GM04503 (cell line): Measurements from ENCODE around the gene TNNC2.
A peak's percentile ranks its signal among the peaks of the same experiment; 100 is the strongest.
"Not testable (repeated sequence)": the region's sequence is repeated elsewhere in the genome, so short reads cannot be mapped to it uniquely, and the experiment has no call there.

Source experiments
- DNase-seq: peaks from one replicate; pipeline ENCODE4 v3.0.0-alpha.2; 2012; ENCODE audit warnings: low read depth

TNNC2 gene

DNA sequence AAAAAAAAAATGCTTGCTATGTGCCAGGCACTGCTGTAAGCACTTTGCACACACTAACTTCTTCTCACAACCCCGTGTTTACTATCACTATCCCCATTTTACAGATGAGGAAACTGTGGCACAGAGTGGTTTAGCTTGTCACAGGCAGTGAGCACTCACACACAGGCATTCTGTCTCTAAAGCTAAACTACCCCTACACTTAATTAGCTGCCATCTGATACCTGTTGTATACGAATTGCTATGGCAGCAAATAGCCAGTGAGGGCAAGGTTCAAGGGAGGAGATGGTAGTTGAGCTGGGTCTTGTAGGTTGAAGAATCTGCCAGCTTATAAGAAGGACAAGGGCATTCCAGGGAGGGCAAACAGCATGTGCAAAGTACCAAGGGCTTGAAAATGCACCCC lies 5.2 kb downstream of the TNNC2 start:
- DNase-seq = no peak

DNA sequence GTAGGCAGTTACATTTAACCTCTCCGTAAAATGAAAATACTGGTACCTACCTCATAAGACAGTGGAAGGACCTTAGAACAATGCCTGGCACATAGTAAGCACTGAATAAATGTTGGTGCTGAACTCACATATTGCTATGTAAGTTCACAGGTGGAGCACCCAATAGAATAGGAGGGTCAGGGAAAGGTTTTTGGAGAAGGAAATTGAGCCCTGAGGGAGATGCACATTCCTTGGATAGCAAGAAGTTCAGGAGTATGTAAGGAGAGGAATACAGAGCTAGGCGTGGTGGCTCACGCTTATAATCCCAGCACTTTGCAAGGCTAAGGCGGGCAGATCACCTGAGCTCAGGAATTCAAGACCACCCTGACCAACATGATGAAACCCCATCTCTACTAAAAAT lies 7.6 kb downstream of the TNNC2 start:
- DNase-seq = no peak

DNA sequence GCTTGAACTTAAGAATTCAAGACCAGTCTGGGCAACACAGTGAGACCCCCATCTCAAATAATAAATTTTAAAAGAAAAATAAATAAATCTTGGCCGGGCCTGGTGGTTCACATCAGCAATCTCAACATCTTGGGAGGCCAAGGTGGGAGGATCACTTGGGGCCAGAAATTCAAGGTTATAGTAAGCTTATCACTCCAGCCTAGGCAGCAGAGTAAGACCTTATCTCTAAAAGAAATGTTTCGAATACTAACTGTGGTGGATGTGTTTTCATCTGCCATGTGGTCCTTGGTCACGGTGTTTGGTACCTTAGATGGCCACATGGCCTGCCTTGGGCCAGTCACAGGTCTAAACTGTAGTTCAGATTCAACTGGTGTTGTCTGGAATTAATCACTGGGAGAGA lies 8.9 kb downstream of the TNNC2 start:
- no peak for DNase-seq

DNA sequence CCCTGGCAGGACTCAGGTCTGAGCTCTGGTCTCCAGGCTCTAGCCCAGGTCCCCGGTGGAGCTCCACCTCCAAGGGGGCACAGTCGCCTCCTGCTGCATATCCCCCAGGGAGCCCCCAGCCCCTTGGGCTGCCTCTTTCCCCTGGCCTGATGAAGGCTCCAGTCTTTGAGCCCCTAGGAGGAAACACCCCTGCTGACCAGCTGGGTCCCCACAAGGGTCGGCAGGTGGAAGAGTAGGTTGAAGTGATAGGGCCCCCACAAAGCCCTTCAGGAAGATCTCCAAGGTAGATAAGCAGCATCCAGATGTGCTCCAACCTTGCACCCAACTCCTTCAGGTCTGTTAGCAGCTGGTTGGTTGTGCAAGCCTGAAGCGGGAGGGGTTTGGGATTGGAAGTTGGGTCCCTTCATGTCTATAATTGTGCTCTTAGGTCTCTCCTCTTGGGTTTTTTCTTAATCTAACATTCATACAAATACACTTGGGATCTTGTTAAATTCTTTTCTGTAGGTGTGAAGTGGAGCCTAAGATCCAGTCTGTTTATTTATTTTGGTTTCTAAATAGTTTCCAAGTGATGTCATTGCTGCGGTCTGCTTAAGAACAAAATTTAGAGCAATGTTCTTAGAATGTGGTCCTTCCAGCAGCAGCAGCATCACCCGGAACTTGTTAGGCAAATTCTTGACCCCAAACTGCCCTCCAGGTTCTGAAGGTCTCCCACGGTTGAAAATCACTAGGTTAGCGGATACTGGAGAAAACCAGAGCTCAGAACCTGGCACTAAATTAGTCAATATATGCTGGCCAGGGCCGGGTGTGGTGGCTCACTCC lies 9.5 kb downstream of the TNNC2 start:
- DNase-seq = no peak

DNA sequence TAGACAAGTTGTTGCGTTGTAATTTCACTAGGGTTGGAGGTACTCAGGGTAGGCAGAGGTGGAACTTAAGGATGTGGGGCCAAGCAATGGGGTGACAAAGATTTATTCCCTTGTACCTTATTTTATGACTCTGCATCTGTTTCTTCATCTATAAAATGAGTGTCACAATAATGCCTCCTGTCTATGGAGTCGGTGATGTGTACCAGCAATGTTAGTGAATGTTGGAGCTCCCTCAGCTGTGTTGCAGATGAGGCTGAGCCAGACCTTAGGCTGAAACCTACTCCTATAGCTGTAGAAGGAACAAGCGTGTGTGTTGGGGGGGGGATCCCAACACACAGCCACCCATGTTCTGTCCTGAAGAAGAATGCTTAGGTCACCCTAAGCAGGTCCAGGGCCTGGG lies 10.2 kb downstream of the TNNC2 start:
- DNase-seq = no peak

DNA sequence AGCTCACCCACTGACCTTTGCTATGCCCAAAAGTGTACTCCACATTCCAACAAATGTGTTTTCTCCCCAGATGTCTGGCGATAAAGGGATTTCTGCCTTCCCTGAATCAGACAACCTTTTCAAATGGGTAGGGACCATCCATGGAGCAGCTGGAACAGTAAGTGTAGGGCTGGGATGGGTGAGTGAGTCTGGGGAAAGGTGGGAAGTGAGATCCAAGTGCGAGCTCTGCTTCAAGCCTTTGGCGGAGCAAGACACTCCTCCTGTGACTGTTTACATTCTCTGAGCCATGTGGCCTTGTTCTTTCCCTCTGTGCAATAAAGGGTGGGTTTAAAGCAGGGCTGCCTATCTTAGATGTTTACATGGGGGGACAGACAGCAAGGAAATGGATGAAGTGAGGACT lies 12.8 kb downstream of the TNNC2 start:
- DNase-seq = no peak

DNA sequence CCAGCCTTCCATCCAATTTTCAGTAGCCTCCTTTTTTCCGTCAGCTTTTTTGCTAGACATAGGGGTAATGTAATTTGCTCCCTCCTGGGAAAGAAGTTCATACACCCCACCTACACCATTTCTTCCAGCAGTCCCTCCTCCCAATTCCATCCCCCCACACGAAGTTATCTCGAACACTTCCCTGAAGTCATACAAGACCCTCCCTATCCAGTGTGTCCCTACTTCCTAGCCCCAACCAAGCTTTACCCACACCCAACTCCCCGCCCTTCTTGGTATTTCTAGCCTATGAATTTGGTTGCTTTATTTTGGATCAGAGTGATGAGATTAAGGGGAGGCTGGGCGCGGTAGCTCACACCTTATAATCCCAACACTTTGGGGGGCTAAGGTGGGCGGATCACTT lies 13.6 kb downstream of the TNNC2 start:
- DNase-seq = no peak

DNA sequence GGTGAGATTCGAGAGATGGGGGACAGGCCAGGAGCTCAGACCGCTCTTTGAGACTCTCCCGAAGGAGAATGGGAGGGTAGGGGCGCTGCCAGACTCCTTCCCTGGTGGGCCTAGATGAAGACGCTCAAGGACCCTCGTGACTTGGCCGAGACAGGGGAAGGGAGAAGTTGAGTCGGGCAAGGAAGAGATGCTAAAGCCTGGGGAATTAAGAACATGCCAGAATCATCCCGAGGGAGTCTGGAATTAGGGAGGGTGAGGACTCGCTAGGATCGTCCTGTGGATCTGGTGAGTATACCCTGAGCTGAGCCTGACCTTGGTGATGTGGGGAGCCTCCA lies 14.1 kb downstream of the TNNC2 start:
- DNase-seq = no peak

DNA sequence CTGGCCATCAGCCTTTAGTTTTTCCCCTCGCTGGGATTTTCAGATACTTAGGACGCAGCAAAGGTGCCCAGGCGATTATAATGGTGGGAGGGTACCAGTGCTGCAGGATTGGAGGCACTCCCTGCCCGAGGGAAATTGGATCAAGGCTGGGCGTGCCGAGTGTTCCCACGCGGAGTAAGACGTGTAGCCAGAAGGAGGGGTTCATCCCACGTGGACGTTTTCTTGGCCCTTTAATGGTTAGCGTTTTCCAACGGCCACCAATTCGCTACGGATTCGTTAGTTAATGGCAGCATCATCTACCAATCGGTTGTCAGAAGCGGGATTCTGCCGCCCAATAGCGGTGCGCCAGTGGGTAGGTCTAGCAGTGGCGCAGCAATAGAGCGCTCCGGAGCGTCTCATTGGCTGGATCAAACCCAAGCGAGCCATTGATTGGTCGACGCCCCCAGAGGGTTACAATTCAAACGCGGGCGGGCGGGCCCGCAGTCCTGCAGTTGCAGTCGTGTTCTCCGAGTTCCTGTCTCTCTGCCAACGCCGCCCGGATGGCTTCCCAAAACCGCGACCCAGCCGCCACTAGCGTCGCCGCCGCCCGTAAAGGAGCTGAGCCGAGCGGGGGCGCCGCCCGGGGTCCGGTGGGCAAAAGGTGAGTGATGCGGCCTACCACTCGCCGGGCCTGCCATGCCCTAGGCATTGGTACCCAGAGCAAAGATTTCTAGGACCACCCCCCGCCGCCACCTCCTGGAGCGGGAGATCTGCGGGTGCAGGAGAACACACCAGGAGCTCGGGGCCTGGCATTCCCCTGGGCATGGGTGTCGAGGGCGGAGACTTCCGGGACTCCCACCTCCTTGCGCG lies 14.7 kb downstream of the TNNC2 start, which contains the start of gene UBE2C:
UBE2C (plus strand) TSS at position 488 of the 849 bp plus-strand sequence; CDS start at position 540, 52 bp downstream.
- DNase-seq = peak; percentile 99

DNA sequence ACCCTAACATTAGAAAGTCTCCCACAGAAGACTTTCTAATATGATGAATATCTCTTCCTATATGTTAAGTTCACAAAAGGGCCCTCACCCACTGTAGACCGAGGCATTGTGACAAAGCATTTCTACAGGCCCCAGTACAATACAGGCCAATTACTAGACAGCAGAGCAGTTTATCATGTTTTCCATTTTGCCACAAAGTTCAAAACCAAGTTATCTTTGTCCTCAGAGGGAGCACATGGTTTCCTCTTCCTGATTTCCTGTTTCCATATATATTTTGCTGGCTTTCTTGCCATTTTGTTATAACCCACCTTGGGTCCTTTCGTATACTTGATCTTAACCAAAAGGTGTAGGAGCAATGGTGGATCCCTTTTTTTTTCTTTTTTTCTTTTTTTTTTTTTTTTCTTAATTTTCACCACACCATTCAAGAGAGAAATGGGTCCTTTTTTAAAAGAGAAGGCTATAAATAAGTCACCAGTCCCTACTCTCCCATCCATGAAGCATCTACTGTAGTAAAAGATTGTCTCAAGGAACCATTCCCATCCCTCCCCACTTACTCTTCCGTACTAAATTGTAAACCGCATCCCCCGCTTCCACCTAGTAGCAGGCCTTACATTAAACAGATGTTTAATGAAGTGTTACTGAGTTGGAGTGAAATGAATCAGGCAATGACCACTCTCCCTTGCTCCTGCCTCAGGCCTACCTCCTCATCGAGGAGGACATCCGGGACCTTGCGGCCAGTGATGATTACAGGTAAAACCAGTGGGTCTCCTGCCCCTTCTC lies 16.7 kb downstream of the TNNC2 start:
- DNase-seq = no peak

DNA sequence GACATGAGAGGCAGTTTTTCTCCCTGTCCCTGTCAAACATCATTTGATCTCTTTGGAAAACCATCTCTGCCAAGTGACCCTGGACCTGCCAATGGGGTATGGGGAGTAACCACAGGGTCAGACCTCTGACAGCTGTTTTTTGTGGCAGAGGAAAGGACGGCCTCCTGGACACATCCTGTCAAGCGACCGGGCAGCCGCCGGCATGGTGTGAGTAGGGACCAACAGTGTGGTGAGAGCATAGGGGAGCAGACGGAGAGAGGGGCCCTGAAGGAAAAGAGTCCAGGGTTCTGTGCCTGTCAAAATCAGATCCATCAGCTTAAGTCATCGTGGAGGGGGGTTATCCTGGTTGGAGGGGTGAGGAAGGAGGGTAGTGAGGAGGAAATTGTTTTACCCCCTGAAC lies 25.3 kb downstream of the TNNC2 start:
- no peak for DNase-seq

DNA sequence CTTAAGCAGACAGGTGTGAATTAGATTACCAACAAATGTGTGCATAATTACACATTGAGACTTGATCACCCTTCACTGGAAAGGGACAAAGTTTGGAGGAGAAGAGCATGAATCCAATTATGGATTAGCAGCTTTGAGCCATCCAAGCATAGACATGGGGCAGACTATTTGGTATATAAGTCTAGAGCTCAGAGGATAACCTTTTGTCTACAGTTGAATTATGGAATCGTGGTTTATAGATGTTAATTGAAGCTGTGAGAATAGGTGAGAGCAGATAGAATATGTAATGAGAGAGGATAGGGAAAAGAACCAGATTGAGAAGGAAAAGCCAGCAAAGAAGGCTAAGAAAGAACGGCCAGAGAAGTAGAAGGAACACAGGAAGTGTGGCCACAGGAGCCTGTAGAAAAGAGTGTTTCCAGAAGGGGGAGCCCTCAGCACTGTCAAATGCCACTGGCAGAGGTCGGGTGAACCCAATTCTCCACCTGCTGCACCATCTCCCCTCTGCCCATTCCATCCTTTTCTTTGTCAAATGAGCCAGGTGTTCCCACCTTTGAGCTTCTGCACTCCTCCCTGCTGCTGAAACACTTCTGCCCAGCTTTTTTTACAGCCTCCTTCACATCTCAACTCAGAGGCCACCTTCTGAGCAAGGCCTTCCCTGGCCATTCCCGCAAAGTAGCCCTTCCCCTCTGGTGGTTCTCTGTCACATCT lies 28.0 kb downstream of the TNNC2 start:
- no peak for DNase-seq

DNA sequence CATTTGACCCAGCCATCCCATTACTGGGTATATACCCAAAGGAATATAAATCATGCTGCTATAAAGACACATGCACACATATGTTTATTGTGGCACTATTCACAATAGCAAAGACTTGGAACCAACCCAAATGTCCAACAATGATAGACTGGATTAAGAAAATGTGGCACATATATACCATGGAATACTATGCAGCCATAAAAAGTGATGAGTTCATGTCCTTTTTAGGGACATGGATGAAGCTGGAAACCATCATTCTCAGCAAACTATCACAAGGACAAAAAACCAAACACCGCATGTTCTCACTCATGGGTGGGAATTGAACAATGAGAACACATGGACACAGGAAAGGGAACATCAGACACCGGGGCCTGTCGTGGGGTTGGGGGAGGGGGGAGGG lies 29.2 kb downstream of the TNNC2 start:
- DNase-seq = not testable (repeated sequence)

DNA sequence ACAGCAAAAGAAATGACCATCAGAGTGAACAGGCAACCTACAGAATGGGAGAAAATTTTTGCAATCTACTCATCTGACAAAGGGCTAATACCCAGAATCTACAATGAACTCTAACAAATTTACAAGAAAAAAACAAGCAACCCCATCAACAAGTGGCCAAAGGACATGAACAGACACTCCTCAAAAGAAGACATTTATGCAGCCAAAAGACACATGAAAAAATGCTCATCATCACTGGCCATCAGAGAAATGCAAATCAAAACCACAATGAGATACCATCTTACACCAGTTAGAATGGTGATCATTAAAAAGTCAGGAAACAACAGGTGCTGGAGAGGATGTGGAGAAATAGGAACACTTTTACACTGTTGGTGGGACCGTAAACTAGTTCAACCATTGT lies 29.6 kb downstream of the TNNC2 start:
- not testable (repeated sequence) for DNase-seq

DNA sequence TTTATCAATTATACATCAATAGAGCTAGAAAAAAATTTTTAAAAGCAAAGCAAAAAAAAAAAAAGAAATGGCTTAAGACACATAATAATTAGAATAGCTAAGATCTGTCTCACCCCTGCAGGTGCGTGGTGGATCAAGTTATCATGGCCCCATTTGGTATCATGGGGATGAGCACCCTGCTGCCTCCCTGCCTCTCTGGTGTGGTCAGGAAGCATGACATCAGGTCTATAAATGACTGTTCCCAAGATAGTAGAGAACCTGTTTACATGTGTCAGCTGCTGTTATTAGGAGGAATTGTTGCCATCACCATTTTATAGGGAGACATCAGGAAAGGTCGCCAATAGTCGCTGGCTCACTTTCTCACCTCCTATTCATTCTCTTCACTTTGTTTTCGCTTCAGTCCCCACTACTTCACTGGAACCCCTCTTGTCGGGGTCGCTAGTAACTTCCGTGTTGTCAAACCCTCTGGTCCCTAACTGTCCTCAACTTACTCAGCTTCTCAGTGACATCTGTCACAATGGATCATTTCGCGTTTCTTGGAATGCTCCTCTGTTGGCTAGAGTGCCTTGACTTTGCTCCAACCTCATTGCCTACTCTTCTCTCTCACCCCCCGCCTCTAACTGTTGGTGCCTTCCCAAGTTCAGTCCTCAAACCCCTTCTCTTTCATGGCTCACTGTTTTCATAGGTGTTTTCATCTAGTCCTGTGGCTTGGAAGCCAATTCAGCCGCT lies 30.6 kb downstream of the TNNC2 start:
- DNase-seq = no peak

DNA sequence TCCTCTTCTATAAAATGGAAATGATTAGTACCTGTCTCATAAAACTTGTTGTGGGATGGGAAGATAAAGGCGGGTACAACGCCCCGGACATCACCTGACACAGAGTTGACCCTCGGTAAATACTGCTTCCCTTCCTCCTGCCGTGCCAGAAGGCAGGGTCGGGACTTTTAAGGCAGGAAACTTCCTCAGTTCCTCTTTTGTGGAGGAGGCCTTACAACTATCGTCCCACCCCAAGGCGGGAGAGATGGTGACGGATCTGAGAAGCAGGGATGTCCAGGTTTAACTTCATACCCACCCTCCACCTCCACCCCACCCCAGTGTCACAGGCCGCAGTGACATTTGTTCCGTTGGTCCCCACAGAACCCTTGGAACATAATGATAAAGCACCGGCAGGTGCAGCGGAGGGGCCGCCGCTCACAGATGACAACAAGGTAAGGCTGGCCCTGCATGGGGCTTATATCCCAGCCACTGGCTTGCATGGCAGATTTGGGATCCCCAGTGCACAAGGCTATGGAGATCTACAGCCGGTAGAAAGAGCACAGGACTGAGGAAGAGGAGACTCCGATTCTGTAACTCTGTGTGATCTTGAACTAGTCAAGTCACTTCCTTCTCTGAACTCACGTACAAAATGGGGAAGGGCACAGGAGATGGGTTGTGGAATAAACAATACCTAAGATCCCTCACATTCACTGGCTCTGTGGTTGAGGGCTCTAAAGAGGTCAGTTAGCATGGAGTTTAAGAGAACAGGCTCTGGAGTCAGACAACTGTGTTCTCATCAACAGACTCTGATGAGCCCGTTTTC lies 34.6 kb downstream of the TNNC2 start:
- DNase-seq = no peak

DNA sequence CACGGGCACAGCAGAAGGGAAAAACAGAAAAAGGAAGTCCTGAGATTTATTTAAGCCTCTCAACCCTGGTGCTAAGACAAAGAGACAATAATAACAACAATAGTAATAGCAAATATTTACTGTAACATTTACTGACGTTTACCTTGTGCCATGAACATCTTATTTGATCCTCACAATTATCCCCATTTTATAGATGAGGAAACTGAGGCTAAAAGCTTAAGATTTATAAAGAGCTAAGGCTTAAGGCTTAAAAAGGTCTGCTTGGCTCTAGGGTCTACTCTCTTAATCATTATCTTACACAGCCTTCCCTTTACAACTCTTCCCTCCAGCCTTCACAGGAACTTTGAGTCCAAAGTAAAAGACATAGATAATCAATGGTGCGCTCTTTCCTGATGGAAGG lies 38.8 kb downstream of the TNNC2 start:
- no peak for DNase-seq

DNA sequence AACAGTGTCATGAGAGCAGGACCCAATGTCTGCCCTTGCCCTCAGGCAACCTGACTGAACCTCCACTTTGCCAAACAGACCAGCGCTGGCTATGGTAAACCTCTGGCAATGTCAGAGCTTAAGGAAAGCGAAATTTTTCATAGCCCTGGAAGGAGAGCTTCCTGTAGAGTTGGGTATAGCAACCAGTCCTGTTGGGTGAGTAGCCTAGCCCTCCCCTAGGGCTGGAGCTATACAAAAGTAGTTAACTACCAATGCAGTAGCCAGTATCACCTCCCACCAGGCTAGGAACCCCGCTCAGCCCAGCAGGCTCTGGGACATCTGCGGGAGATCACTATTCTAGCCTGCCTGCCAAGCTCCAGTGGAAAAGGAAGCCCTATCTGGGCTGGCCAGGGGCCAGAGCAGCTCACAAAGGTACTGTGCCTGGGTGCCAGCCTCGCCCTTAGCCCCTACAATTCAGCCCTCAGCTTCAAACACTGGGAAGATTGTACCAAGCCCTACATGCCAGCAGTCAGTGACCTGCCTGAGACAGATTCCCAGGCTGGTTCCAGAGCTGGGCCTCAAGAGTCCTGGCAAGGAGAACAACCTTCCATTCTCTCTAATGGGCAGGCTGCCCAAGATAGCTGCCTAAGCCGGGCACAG lies 43.3 kb downstream of the TNNC2 start:
- no peak for DNase-seq

DNA sequence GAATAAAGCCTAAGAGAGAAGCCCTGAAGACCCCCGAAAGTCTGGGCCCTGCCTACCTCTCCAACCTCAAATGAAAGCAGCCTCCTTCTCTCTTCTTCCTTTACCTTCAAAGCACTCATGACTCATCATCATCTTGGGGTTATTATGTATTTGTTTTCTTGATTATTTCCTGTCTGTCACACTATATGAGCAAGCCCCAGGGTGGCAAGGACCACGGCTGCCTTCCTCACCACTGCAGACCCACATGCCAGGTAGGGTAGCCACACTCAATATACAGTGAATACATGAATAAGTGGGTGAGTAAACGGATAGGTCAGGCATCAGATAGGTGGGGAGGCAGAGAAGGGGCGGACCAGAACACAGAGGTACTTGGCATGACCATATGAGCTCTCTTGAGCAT lies 44.2 kb downstream of the TNNC2 start:
- no peak for DNase-seq

DNA sequence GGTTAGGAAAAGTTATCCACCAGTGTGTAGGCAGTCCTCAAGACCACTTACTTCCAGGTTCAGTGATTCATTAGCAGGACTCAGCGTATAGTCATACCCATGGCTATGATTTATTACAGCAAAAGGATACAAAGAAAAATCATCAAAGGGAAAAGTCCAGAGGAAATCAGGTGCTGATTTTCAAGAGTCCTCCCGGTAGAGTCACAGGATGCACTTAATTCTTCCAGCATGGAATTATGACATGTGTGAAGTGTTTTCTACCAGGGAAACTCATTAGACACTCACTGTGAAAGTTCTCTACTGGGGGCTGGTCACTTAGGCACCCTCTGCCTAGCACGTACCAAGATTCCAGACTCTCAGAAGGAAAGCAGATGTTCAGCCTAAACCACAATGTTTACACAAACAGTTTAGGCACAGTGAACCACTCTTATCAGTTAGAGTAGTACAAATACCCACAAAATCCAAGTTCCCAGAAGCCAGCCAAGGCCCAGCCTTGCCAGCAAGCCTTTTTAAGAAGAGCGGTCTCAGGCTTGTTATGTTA lies 45.7 kb downstream of the TNNC2 start:
- peak; percentile 76 for DNase-seq
